Measurements from ENCODE around the gene UPF3A.
"Not testable (repeated sequence)": the region's sequence is repeated elsewhere in the genome, so short reads cannot be mapped to it uniquely, and the experiment has no call there.

Gene UPF3A

GRCh38 chr13:114330086-114330485 is 48.7 kb downstream of the UPF3A start:
- Histone ChIP-seq H3K27ac (ENCODE audit: extremely low read depth, low read depth, low read length) (no peak overlapping the region), H3K36me3 (ENCODE audit: control insufficient read depth in 2 of 2, insufficient read depth in 1 of 2, low read length in 2 of 2) (peaks cover 3 to 16% of the 10 kb centered on the region in 2 experiments; a peak in 2 of 3 replicates), H3K4me3 (ENCODE audit: low read depth, low read length) (no peak overlapping the region), H3K9me3 (ENCODE audit: control insufficient read depth, insufficient read depth, low read depth, low read length) (no peaks in the 10 kb centered on the region), H3K4me1 (ENCODE audit: control insufficient read depth, insufficient read depth, low read length) (no peaks in the 10 kb centered on the region)
- TF ChIP-seq, protein P1, sequence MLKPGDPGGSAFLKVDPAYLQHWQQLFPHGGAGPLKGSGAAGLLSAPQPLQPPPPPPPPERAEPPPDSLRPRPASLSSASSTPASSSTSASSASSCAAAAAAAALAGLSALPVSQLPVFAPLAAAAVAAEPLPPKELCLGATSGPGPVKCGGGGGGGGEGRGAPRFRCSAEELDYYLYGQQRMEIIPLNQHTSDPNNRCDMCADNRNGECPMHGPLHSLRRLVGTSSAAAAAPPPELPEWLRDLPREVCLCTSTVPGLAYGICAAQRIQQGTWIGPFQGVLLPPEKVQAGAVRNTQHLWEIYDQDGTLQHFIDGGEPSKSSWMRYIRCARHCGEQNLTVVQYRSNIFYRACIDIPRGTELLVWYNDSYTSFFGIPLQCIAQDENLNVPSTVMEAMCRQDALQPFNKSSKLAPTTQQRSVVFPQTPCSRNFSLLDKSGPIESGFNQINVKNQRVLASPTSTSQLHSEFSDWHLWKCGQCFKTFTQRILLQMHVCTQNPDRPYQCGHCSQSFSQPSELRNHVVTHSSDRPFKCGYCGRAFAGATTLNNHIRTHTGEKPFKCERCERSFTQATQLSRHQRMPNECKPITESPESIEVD (tag by site-specific recombination; IDR thresholded peaks at IDR 0.05), result no peak
- TF ChIP-seq MYNN (tag by site-specific recombination; IDR thresholded peaks at IDR 0.05; ENCODE audit: borderline replicate concordance), result no peak
- ChIA-PET POLR2A (no interaction called here), CTCF (no interaction called here)

GRCh38 chr13:114333881-114334280 is 52.5 kb downstream of the UPF3A start:
- POLR2A ChIA-PET; H3K4me1 ChIP-seq (ENCODE audit: control insufficient read depth, insufficient read depth, low read length): not testable (repeated sequence)

GRCh38 chr13:114334305-114335053 is 53.1 kb downstream of the UPF3A start:
- H3K4me1 ChIP-seq (ENCODE audit: control insufficient read depth, insufficient read depth, low read length), result no peaks in the 10 kb centered on the region
- POLR2A ChIA-PET, result no interaction called here

More at GRCh38 chr13:114333881-114334280, 52.5 kb downstream of the UPF3A start:
- H3K4me3 ChIP-seq (ENCODE audit: low read depth, low read length); H3K9me3 ChIP-seq (ENCODE audit: control insufficient read depth, insufficient read depth, low read depth, low read length); H3K36me3 ChIP-seq (ENCODE audit: control insufficient read depth in 2 of 2, insufficient read depth in 1 of 2, low read length in 2 of 2); H3K27ac ChIP-seq (ENCODE audit: extremely low read depth, low read depth, low read length): not testable (repeated sequence)
- CTCF ChIA-PET, result interaction anchor here (1.7 kb wide), 1 partner anchor 9 kb away, joined by 4 read pairs; no protein-coding TSS in a partner anchor

GRCh38 chr13:114336457-114336856 is 55.1 kb downstream of the UPF3A start:
- not testable (repeated sequence) for H3K4me1 ChIP-seq (ENCODE audit: control insufficient read depth, insufficient read depth, low read length); H3K36me3 ChIP-seq (ENCODE audit: control insufficient read depth in 2 of 2, insufficient read depth in 1 of 2, low read length in 2 of 2); H3K27ac ChIP-seq (ENCODE audit: extremely low read depth, low read depth, low read length); H3K9me3 ChIP-seq (ENCODE audit: control insufficient read depth, insufficient read depth, low read depth, low read length); H3K4me3 ChIP-seq (ENCODE audit: low read depth, low read length)
- peak; percentile 98 for TF ChIP-seq ZNF146 (tag by site-specific recombination; IDR thresholded peaks at IDR 0.05)
- ChIA-PET CTCF (interaction anchor here (0.6 kb wide), 1 partner anchor 16 kb away, joined by 3 read pairs; no protein-coding TSS in a partner anchor), POLR2A (interaction anchor here (1.1 kb wide), 1 partner anchor 25 kb away, joined by 4 read pairs; no protein-coding TSS in a partner anchor)

More at GRCh38 chr13:114334305-114335053, 53.1 kb downstream of the UPF3A start:
- CTCF ChIA-PET, result interaction anchor here (1.7 kb wide), 1 partner anchor 8 kb away, joined by 4 read pairs; no protein-coding TSS in a partner anchor
- no peak overlapping the region for H3K4me3 ChIP-seq (ENCODE audit: low read depth, low read length)
- H3K27ac ChIP-seq (ENCODE audit: extremely low read depth, low read depth, low read length), result no peak overlapping the region
- no peaks in the 10 kb centered on the region for H3K9me3 ChIP-seq (ENCODE audit: control insufficient read depth, insufficient read depth, low read depth, low read length)
- TF ChIP-seq PRDM10 (tag by site-specific recombination; IDR thresholded peaks at IDR 0.05) (peak; percentile 78), ZNF155 (tag by site-specific recombination; IDR thresholded peaks at IDR 0.05) (no peak)
- no peaks in the 10 kb centered on the region for H3K36me3 ChIP-seq (ENCODE audit: control insufficient read depth in 2 of 2, insufficient read depth in 1 of 2, low read length in 2 of 2)

GRCh38 chr13:114338959-114339358 is 57.6 kb downstream of the UPF3A start:
- H3K9me3 ChIP-seq (ENCODE audit: control insufficient read depth, insufficient read depth, low read depth, low read length), result no peaks in the 10 kb centered on the region
- no peaks in the 10 kb centered on the region for H3K36me3 ChIP-seq (ENCODE audit: control insufficient read depth in 2 of 2, insufficient read depth in 1 of 2, low read length in 2 of 2)
- CTCF ChIA-PET, result interaction anchor here (0.6 kb wide), 2 partner anchors 12 to 51 kb away, joined by 3 read pairs; no protein-coding TSS in a partner anchor
- POLR2A ChIA-PET, result no interaction called here
- H3K27ac ChIP-seq (ENCODE audit: extremely low read depth, low read depth, low read length), result no peak overlapping the region
- H3K4me1 ChIP-seq (ENCODE audit: control insufficient read depth, insufficient read depth, low read length), result no peaks in the 10 kb centered on the region
- TF ChIP-seq ZNF624 (tag by site-specific recombination; IDR thresholded peaks at IDR 0.05), result no peak
- peak; percentile 54; the same call in 1 of the 2 replicates for TF ChIP-seq SCRT2 (tag by site-specific recombination; IDR thresholded peaks at IDR 0.05)
- no peak for TF ChIP-seq FEZF1 (tag by site-specific recombination; IDR thresholded peaks at IDR 0.05)
- peak; percentile 48; the same call in 1 of the 2 replicates for TF ChIP-seq ZIC2 (tag by site-specific recombination; IDR thresholded peaks at IDR 0.05)
- no peak overlapping the region for H3K4me3 ChIP-seq (ENCODE audit: low read depth, low read length)
